ENCODE measurements around the gene LTK. TPM values are rescaled to one million over a fixed set of nuclear protein-coding genes. Genes with fewer than 3 reads are reported as not detected.

The LTK gene
- total RNA-seq, 3 donors from 2014 or later (not counting 1 experiment from before 2014, with no cell fraction given), result 0.56 to 4.9 (median 1.7) TPM

DNA sequence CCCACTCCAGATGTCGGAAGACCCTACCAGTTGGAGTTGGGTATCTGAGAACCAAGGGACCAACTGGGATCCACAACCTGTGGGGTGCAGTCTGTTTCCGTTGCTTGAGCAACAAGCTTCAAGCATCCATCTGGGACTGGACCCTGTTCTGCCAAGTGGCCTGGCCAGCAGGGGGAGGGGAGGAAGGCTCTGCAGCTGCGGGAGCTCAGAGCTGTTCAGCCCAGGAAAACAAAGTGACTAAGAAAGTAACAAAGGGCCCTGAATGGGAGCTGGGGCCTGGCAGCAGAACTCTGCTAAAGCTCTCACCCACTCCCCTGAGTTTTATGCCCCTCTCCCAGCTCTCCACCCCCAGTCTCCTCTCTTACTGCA lies 48.1 kb upstream of the LTK start:
- Histone ChIP-seq H3K4me1 (ENCODE audit: control insufficient read depth, insufficient read depth, low read length) (peaks cover 21% of the 10 kb centered on the region), H3K27me3 (ENCODE audit: control insufficient read depth, insufficient read depth, low read length) (peaks cover 23% of the 10 kb centered on the region), H3K27ac (ENCODE audit: low read length) (no peak overlapping the region), H3K4me3 (ENCODE audit: low read length) (no peak overlapping the region), H3K9me3 (ENCODE audit: control insufficient read depth, insufficient read depth, low read length) (no peaks in the 10 kb centered on the region), H3K36me3 (ENCODE audit: control insufficient read depth, insufficient read depth, low read length) (no peaks in the 10 kb centered on the region)
- intact Hi-C loops (cut with micrococcal nuclease), result no loop called here
- 91% methylated on average over 3 of the region's 3 CpGs for WGBS (ENCODE audit: insufficient coverage)
- TF ChIP-seq, protein P1, sequence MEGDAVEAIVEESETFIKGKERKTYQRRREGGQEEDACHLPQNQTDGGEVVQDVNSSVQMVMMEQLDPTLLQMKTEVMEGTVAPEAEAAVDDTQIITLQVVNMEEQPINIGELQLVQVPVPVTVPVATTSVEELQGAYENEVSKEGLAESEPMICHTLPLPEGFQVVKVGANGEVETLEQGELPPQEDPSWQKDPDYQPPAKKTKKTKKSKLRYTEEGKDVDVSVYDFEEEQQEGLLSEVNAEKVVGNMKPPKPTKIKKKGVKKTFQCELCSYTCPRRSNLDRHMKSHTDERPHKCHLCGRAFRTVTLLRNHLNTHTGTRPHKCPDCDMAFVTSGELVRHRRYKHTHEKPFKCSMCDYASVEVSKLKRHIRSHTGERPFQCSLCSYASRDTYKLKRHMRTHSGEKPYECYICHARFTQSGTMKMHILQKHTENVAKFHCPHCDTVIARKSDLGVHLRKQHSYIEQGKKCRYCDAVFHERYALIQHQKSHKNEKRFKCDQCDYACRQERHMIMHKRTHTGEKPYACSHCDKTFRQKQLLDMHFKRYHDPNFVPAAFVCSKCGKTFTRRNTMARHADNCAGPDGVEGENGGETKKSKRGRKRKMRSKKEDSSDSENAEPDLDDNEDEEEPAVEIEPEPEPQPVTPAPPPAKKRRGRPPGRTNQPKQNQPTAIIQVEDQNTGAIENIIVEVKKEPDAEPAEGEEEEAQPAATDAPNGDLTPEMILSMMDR (IDR thresholded peaks at IDR 0.05), result no peak
- Mint-ChIP-seq H3K27ac (no peak overlapping the region), H3K27me3 (ENCODE audit: low read depth in 2 of 2) (peaks cover 0 to 24% of the 10 kb centered on the region in 2 donors), H3K4me3 (no peak overlapping the region), H3K4me1 (peaks cover 11 to 22% of the 10 kb centered on the region in 2 donors), H3K9me3 (no peaks in the 10 kb centered on the region), H3K36me3 (no peaks in the 10 kb centered on the region)
- DNase-seq, result no peak
- no peak for ATAC-seq

DNA sequence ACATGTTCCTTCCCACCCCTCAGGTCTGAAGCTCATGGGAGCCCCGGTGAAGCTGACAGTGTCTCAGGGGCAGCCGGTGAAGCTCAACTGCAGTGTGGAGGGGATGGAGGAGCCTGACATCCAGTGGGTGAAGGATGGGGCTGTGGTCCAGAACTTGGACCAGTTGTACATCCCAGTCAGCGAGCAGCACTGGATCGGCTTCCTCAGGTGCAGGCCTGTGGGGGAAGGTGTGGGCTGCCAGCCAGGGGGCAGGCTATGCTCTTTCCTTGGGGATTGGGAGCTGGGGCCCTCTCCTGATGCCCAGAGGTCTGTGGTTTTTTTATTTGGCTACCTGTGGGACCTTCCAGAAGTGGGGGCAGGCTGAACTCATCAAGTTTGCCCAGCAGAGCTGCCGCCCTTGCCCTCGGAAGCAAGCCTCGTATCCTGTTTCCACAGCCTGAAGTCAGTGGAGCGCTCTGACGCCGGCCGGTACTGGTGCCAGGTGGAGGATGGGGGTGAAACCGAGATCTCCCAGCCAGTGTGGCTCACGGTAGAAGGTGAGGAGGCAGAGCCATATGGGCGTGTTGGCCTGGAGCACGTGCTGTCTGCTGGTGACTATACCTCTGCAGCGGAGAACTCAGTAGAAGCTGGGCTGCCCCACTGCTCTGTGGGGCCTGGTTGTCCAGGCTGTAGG lies 47.6 kb upstream of the LTK start:
- Mint-ChIP-seq H3K4me3 (peak overlapping the region; percentile 28), H3K4me1 (peaks cover 11 to 26% of the 10 kb centered on the region in 2 donors), H3K9me3 (no peaks in the 10 kb centered on the region), H3K36me3 (no peaks in the 10 kb centered on the region), H3K27ac (no peak overlapping the region), H3K27me3 (ENCODE audit: low read depth in 2 of 2) (peaks cover 0 to 24% of the 10 kb centered on the region in 2 donors)
- no peak overlapping the region for H3K4me3 ChIP-seq (ENCODE audit: low read length)
- no peaks in the 10 kb centered on the region for H3K9me3 ChIP-seq (ENCODE audit: control insufficient read depth, insufficient read depth, low read length)
- DNase-seq (no peak), ATAC-seq (no peak)
- WGBS (ENCODE audit: insufficient coverage), result 97% methylated on average over 16 of the region's 16 CpGs
- peaks cover 21% of the 10 kb centered on the region for H3K4me1 ChIP-seq (ENCODE audit: control insufficient read depth, insufficient read depth, low read length)
- H3K27ac ChIP-seq (ENCODE audit: low read length), result no peak overlapping the region
- TF ChIP-seq, protein P1 (IDR thresholded peaks at IDR 0.05), result no peak
- intact Hi-C loops (cut with micrococcal nuclease), result no loop called here
- H3K36me3 ChIP-seq (ENCODE audit: control insufficient read depth, insufficient read depth, low read length), result no peaks in the 10 kb centered on the region
- peaks cover 23% of the 10 kb centered on the region for H3K27me3 ChIP-seq (ENCODE audit: control insufficient read depth, insufficient read depth, low read length)

DNA sequence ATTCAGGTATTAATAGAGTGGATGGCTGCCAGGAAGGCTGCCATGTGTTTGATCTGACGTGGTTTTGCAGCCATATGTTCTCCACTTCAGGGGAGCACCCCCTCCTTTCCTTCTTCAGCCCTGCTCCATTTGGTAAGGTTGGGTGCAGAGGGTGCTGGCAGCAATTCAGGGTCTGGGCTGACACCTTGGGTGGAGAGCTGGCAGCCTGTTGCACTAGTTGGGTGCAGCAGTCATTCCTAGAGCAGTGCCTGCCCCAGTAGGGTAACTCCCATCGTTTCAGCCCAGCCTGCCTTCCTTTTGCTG lies 46.9 kb upstream of the LTK start:
- TF ChIP-seq, protein P1 (IDR thresholded peaks at IDR 0.05), result no peak
- no peak overlapping the region for H3K4me3 ChIP-seq (ENCODE audit: low read length)
- intact Hi-C loops (cut with micrococcal nuclease), result no loop called here
- 69% methylated on average over 1 of the region's 2 CpGs for WGBS (ENCODE audit: insufficient coverage)
- ATAC-seq (no peak), DNase-seq (no peak)
- peaks cover 11 to 26% of the 10 kb centered on the region in 2 donors for H3K4me1 Mint-ChIP-seq
- peak overlapping the region; percentile 28 for H3K4me3 Mint-ChIP-seq
- H3K27me3 Mint-ChIP-seq (ENCODE audit: low read depth in 2 of 2), result peaks cover 0 to 24% of the 10 kb centered on the region in 2 donors
- no peaks in the 10 kb centered on the region for H3K36me3 Mint-ChIP-seq
- H3K27me3 ChIP-seq (ENCODE audit: control insufficient read depth, insufficient read depth, low read length), result peaks cover 23% of the 10 kb centered on the region
- peaks cover 21% of the 10 kb centered on the region for H3K4me1 ChIP-seq (ENCODE audit: control insufficient read depth, insufficient read depth, low read length)
- H3K9me3 Mint-ChIP-seq, result no peaks in the 10 kb centered on the region
- no peaks in the 10 kb centered on the region for H3K9me3 ChIP-seq (ENCODE audit: control insufficient read depth, insufficient read depth, low read length)
- H3K27ac Mint-ChIP-seq, result peak overlapping the region in 1 of 2 donors; percentile 76
- H3K27ac ChIP-seq (ENCODE audit: low read length), result no peak overlapping the region
- no peaks in the 10 kb centered on the region for H3K36me3 ChIP-seq (ENCODE audit: control insufficient read depth, insufficient read depth, low read length)

All from natural killer cell (primary cell).